ENCODE results near the gene PRUNE1.

PRUNE1 gene

DNA sequence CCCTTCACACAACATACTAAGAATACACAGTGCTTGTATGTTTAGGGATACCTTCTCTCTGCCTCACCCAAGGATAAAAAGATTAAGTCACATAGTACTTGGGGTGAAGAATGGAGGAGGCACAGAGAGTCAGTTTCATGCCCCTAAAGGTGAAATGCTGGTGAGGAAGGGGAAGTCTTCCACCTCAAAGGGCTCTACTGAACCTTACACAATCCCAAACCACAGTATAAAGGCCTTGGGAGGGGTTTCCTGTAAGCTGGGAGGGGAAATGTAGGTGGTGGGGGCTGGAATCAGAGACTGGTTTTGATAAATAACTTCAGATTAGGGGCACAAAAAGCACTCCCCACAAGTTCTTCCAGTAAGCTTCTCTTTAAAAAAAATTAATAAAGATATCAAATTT is 5.1 kb upstream of the PRUNE1 start:
- Histone ChIP-seq H3K4me1 (ENCODE audit: control insufficient read depth in 5 of 5, insufficient read depth in 5 of 5, low read length in 5 of 5) (peaks cover 6 to 61% (median 53%) of the 10 kb centered on the region in 5 donors), H3K36me3 (ENCODE audit: control insufficient read depth in 5 of 5, insufficient read depth in 5 of 5, low read length in 5 of 5) (peaks cover 0 to 42% (median 28%) of the 10 kb centered on the region in 5 donors), H3K9ac (ENCODE audit: low read length in 5 of 5) (peak overlapping the region in 3 of 5 donors; percentile 31 to 49 (median 38)), H3K27ac (ENCODE audit: low read depth, low read length) (no peak overlapping the region), H3K27me3 (ENCODE audit: control insufficient read depth in 5 of 5, insufficient read depth in 4 of 5, low read length in 5 of 5) (no peaks in the 10 kb centered on the region), H3K9me3 (ENCODE audit: control insufficient read depth in 5 of 5, low read length in 5 of 5) (no peaks in the 10 kb centered on the region), H3K4me3 (ENCODE audit: low read depth in 1 of 5, low read length in 5 of 5) (peak overlapping the region in 2 of 5 donors; percentile 4 to 19)

DNA sequence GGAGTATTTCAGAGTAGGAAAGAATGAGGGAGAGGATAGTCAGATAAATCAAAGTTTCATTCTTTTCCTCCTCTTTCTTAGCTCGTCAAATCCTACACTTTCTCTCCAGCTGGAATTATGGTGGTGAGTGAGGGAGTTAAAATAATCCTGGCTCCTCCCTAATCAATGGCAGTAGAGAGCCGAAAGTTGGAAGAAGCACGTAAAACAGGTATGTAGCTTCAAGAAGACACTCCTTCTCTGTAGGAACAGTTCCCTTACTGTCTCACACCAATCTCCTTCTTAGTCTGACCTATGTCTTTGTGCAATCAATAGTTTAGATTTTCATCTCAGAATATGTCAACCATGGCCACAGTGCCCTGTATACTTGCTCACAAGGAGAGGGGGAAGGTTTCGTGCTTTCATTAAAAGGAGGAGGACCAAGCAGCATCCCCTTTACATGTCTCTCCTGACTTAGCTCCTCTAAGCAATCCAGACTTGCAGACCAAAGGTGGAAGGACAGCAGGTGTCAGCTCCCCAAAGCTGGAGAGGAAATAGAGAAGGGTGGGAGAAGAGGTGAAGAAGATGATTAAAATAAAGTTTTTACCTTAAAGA is 2.4 kb upstream of the PRUNE1 start:
- peak overlapping the region; percentile 82 to 96 (median 93) for H3K9ac ChIP-seq (ENCODE audit: low read length in 5 of 5)
- H3K27ac ChIP-seq (ENCODE audit: low read depth, low read length), result peak overlapping the region; percentile 95
- H3K27me3 ChIP-seq (ENCODE audit: control insufficient read depth in 5 of 5, insufficient read depth in 4 of 5, low read length in 5 of 5), result no peaks in the 10 kb centered on the region
- H3K4me1 ChIP-seq (ENCODE audit: control insufficient read depth in 5 of 5, insufficient read depth in 5 of 5, low read length in 5 of 5), result peaks cover 7 to 78% (median 64%) of the 10 kb centered on the region in 5 donors
- H3K36me3 ChIP-seq (ENCODE audit: control insufficient read depth in 5 of 5, insufficient read depth in 5 of 5, low read length in 5 of 5), result peaks cover 0 to 19% (median 13%) of the 10 kb centered on the region in 5 donors
- peak overlapping the region; percentile 79 to 97 (median 88) for H3K4me3 ChIP-seq (ENCODE audit: low read depth in 1 of 5, low read length in 5 of 5)
- H3K9me3 ChIP-seq (ENCODE audit: control insufficient read depth in 5 of 5, low read length in 5 of 5), result no peaks in the 10 kb centered on the region

DNA sequence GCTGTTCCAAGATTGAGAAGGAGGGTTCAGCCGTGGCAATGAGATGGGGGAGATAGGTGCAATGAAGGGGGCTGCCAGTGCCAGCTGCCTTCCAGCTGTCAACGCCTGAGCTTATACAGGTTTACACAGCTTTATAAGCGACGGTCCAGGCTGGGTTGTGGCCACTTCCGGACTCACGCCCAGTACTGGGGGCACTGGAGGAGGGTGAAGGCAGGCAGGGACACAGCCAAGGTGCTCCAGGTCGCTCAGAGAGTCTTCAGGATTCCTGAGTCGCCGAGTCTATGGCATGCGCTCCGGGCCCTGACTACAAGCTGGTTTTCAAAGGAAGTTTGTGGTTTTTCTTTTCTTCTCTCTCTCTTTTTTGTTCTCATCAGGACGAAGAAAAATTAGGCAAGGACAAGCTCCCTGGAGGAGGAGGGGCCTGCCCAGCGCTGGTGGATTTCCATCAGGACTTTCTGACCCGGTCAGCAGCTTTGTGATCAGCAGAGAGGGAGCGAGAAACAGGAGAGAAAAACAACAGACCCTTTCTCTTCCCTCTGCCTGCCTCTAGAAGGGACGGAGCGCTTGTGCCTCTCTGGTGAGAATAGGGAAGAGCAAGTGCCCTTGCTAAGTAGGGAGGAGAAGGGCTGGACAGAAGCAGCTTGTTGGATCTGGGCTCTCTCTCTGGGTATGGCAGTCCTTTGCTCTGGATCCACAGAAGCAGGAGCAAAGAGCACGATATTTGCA is 1.8 kb upstream of the PRUNE1 start, which contains the start of gene MINDY1:
Gene MINDY1 (minus strand): TSS at position 576 of the 726 bp plus-strand sequence. CDS start 4,285 bp downstream, outside the sequence.
- Histone ChIP-seq H3K4me3 (ENCODE audit: low read depth in 1 of 5, low read length in 5 of 5) (peak within 1 kb of the TSS; percentile 88 to 99 (median 97)), H3K27me3 (ENCODE audit: control insufficient read depth in 5 of 5, insufficient read depth in 4 of 5, low read length in 5 of 5) (no peaks in the 10 kb centered on the region), H3K4me1 (ENCODE audit: control insufficient read depth in 5 of 5, insufficient read depth in 5 of 5, low read length in 5 of 5) (peaks cover 7 to 75% (median 64%) of the 10 kb centered on the region in 5 donors), H3K9ac (ENCODE audit: low read length in 5 of 5) (peak within 1 kb of the TSS; percentile 82 to 96 (median 93)), H3K36me3 (ENCODE audit: control insufficient read depth in 5 of 5, insufficient read depth in 5 of 5, low read length in 5 of 5) (peaks cover 0 to 13% (median 11%) of the 10 kb centered on the region in 5 donors), H3K9me3 (ENCODE audit: control insufficient read depth in 5 of 5, low read length in 5 of 5) (no peaks in the 10 kb centered on the region), H3K27ac (ENCODE audit: low read depth, low read length) (peak within 1 kb of the TSS; percentile 95)

DNA sequence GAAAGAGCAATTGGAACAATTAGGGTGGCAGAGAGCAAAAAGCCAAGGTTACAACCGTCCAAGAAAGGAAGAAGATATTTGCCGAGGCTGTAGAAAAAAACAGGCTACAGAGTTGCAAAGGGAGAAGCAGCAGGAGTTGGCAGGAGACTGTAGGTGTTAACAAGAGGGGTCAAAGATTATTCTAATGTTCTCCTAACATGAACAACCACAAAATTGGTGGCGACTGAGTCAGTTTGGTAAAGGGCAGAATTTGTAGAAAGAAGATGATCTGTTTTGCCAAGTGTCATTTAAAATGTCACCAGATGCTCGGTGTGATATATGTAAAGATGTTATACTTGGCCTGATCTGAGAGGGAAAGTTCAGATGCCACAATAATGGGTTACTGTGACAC is 401 bp upstream of the PRUNE1 start:
- H3K4me3 ChIP-seq (ENCODE audit: low read depth in 1 of 5, low read length in 5 of 5), result peak overlapping the region; percentile 59 to 99 (median 97)
- H3K4me1 ChIP-seq (ENCODE audit: control insufficient read depth in 5 of 5, insufficient read depth in 5 of 5, low read length in 5 of 5), result peaks cover 7 to 69% (median 65%) of the 10 kb centered on the region in 5 donors
- H3K9me3 ChIP-seq (ENCODE audit: control insufficient read depth in 5 of 5, low read length in 5 of 5), result no peaks in the 10 kb centered on the region
- H3K27ac ChIP-seq (ENCODE audit: low read depth, low read length), result peak overlapping the region; percentile 95
- peaks cover 0 to 2% (median 0%) of the 10 kb centered on the region in 5 donors for H3K36me3 ChIP-seq (ENCODE audit: control insufficient read depth in 5 of 5, insufficient read depth in 5 of 5, low read length in 5 of 5)
- peak overlapping the region; percentile 30 to 86 (median 66) for H3K9ac ChIP-seq (ENCODE audit: low read length in 5 of 5)
- H3K27me3 ChIP-seq (ENCODE audit: control insufficient read depth in 5 of 5, insufficient read depth in 4 of 5, low read length in 5 of 5), result no peaks in the 10 kb centered on the region

DNA sequence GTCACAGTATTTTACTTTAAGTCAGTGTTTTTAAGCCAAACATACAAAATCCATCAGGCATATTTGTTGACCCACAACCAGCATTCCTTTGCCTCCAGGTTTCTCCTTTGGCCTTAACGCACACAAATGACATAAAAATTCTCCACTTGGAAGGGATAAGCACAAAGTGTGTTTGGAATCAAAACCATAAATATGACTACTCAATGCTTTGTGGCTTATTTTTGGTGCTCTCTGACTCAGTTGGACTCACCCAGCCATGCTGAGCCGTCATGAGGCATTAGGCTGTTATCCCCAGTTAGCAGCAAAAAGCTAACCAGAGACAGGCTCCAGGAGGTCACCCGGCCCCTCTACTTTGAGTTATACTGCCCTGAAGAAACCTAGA is 948 bp downstream of the PRUNE1 start:
- Histone ChIP-seq H3K9ac (ENCODE audit: low read length in 5 of 5) (peak overlapping the region; percentile 61 to 95 (median 89)), H3K9me3 (ENCODE audit: control insufficient read depth in 5 of 5, low read length in 5 of 5) (no peaks in the 10 kb centered on the region), H3K4me3 (ENCODE audit: low read depth in 1 of 5, low read length in 5 of 5) (peak overlapping the region; percentile 78 to 100 (median 99)), H3K27ac (ENCODE audit: low read depth, low read length) (peak overlapping the region; percentile 95), H3K27me3 (ENCODE audit: control insufficient read depth in 5 of 5, insufficient read depth in 4 of 5, low read length in 5 of 5) (no peaks in the 10 kb centered on the region), H3K4me1 (ENCODE audit: control insufficient read depth in 5 of 5, insufficient read depth in 5 of 5, low read length in 5 of 5) (peaks cover 7 to 62% (median 57%) of the 10 kb centered on the region in 5 donors), H3K36me3 (ENCODE audit: control insufficient read depth in 5 of 5, insufficient read depth in 5 of 5, low read length in 5 of 5) (peaks cover 0 to 5% (median 0%) of the 10 kb centered on the region in 5 donors)

DNA sequence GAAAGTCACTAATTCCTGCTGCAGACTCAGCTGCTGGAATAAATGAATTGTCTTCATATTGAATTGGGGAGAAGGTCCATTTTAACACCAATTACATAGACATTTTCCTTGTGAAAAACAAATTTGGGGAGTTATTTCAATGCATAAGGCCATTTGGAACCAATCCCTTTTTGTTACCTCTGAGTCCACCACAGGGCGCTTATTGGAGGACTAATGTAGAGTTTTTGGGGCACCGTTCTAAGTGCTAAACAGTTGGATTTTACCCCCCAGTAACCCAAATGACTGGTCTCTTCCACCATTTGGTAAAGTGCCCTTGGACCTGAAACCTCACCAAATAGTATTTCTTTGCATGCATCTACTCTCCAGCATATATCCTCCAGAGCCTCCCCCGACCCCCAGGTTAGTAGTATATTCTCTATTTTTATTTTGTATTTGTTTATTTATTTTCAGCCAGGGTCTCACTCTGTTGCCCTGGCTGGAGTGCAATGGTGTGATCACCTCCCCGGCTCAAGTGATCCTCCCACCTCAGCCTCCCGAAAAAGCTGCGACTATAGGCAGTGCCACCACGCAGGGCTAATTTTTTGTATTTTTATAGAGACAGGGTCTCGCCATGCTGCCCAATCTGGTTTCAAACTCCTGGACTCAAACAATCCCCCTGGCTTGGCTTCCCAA is 1.6 kb downstream of the PRUNE1 start:
- H3K9me3 ChIP-seq (ENCODE audit: control insufficient read depth in 5 of 5, low read length in 5 of 5), result no peaks in the 10 kb centered on the region
- peak overlapping the region; percentile 95 for H3K27ac ChIP-seq (ENCODE audit: low read depth, low read length)
- H3K27me3 ChIP-seq (ENCODE audit: control insufficient read depth in 5 of 5, insufficient read depth in 4 of 5, low read length in 5 of 5), result no peaks in the 10 kb centered on the region
- H3K9ac ChIP-seq (ENCODE audit: low read length in 5 of 5), result peak overlapping the region in 1 of 5 donors; percentile 13
- H3K36me3 ChIP-seq (ENCODE audit: control insufficient read depth in 5 of 5, insufficient read depth in 5 of 5, low read length in 5 of 5), result peaks cover 0 to 5% (median 0%) of the 10 kb centered on the region in 5 donors
- peaks cover 7 to 57% (median 52%) of the 10 kb centered on the region in 5 donors for H3K4me1 ChIP-seq (ENCODE audit: control insufficient read depth in 5 of 5, insufficient read depth in 5 of 5, low read length in 5 of 5)
- H3K4me3 ChIP-seq (ENCODE audit: low read depth in 1 of 5, low read length in 5 of 5), result peak overlapping the region in 2 of 5 donors; percentile 93 to 99

DNA sequence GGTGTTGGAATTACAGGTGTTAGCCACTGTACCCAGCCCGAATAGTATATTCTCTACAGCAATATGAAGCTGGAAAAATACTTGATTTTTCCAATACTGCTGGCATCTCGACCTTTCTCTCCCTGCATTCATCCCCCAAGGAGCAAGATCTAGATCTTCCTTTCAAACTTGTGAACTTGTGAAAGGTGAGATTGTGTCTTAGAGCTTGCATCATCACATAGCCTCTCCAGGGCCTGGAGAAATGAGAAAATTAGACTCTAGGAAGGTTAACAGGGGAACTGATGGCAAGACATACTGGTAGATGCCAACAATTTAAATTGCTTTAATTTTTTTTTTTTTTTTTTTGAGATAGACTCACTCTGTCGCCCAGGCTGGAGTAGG is 2.1 kb downstream of the PRUNE1 start:
- Histone ChIP-seq H3K4me1 (ENCODE audit: control insufficient read depth in 5 of 5, insufficient read depth in 5 of 5, low read length in 5 of 5) (peaks cover 7 to 53% (median 47%) of the 10 kb centered on the region in 5 donors), H3K36me3 (ENCODE audit: control insufficient read depth in 5 of 5, insufficient read depth in 5 of 5, low read length in 5 of 5) (peaks cover 0 to 5% (median 0%) of the 10 kb centered on the region in 5 donors)

DNA sequence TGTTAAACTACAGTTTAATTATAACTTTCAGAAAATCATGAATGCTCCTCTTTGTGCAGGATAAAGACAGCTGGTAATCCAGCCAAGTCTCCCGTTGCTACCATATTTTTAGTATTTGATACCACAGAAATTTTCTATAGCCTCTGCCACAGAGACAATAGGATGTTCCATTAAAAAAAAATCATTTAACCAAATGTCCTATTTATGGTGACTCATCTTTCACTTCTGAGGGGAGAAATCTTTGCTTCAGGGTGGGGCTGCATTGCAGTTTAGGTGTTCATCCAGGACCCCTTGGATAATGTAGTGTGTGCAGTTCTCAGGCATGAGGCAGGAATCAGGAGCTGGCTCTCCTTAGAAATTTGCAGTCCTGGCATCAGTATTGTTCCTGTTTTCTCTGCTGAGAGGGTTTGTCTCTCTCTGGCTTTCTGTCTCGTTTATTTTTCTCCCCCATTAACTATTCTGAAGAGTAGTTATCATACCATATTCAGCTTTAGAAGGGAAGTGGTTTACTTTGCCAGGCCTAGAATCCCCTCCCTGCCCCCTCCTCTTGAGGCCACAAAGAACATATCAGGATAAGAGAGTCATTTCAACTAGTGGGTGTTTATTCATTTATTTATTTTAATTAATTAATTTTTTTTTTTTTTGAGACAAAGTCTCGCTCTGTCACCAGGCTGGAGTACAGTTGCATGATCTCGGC is 3.1 kb downstream of the PRUNE1 start:
- H3K27me3 ChIP-seq (ENCODE audit: control insufficient read depth in 5 of 5, insufficient read depth in 4 of 5, low read length in 5 of 5), result no peaks in the 10 kb centered on the region
- no peaks in the 10 kb centered on the region for H3K9me3 ChIP-seq (ENCODE audit: control insufficient read depth in 5 of 5, low read length in 5 of 5)
- peaks cover 0 to 5% (median 0%) of the 10 kb centered on the region in 5 donors for H3K36me3 ChIP-seq (ENCODE audit: control insufficient read depth in 5 of 5, insufficient read depth in 5 of 5, low read length in 5 of 5)
- H3K9ac ChIP-seq (ENCODE audit: low read length in 5 of 5), result peak overlapping the region in 1 of 5 donors; percentile 7
- H3K4me3 ChIP-seq (ENCODE audit: low read depth in 1 of 5, low read length in 5 of 5), result no peak overlapping the region
- no peak overlapping the region for H3K27ac ChIP-seq (ENCODE audit: low read depth, low read length)
- H3K4me1 ChIP-seq (ENCODE audit: control insufficient read depth in 5 of 5, insufficient read depth in 5 of 5, low read length in 5 of 5), result peaks cover 7 to 44% (median 37%) of the 10 kb centered on the region in 5 donors

More for the DNA sequence above, 2.1 kb downstream of the PRUNE1 start:
- H3K4me3 ChIP-seq (ENCODE audit: low read depth in 1 of 5, low read length in 5 of 5), result no peak overlapping the region
- no peak overlapping the region for H3K9ac ChIP-seq (ENCODE audit: low read length in 5 of 5)
- no peak overlapping the region for H3K27ac ChIP-seq (ENCODE audit: low read depth, low read length)
- H3K27me3 ChIP-seq (ENCODE audit: control insufficient read depth in 5 of 5, insufficient read depth in 4 of 5, low read length in 5 of 5), result no peaks in the 10 kb centered on the region
- H3K9me3 ChIP-seq (ENCODE audit: control insufficient read depth in 5 of 5, low read length in 5 of 5), result no peaks in the 10 kb centered on the region

DNA sequence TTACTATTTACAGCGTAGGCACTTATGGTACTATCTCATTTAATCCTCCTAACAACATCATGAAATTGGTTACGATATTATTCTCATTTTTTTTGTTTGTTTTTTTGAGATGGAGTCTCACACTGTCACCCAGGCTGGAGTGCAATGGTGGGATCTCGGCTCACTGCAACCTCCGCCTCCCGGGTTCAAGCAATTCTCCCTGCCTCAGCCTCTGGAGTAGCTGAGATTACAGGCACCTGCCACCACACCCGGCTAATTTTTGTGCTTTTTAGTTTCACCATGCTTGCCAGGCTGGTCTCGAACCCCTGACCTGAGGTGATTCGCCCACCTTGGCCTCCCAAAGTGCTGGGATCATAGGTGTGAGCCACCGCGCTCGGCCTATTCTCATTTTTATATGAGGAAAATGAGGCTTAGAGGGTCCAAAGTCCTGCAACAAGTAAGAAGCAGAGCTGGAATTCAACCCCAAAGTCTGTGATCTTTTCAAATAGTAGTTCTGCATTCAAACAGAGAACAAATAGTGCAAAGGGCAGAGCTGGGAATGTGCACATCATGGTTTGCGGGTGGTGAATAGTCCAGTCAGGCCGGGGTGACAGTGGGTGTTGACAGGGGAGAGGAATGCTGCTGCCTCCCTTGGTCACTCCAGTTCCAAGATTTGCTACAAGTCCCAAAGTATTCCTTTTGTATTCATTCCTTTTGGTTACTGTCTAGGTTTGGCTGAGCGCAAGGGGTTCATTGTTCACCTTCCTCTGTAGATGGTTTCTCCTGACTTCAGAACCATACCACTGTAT is 4.6 kb downstream of the PRUNE1 start:
- Histone ChIP-seq H3K9me3 (ENCODE audit: control insufficient read depth in 5 of 5, low read length in 5 of 5) (no peaks in the 10 kb centered on the region), H3K27ac (ENCODE audit: low read depth, low read length) (no peak overlapping the region)

More for the DNA sequence above, 4.6 kb downstream of the PRUNE1 start:
- H3K4me3 ChIP-seq (ENCODE audit: low read depth in 1 of 5, low read length in 5 of 5), result no peak overlapping the region
- peaks cover under 1 to 7% (median 3%) of the 10 kb centered on the region in 5 donors for H3K36me3 ChIP-seq (ENCODE audit: control insufficient read depth in 5 of 5, insufficient read depth in 5 of 5, low read length in 5 of 5)
- H3K27me3 ChIP-seq (ENCODE audit: control insufficient read depth in 5 of 5, insufficient read depth in 4 of 5, low read length in 5 of 5), result no peaks in the 10 kb centered on the region
- no peak overlapping the region for H3K9ac ChIP-seq (ENCODE audit: low read length in 5 of 5)
- H3K4me1 ChIP-seq (ENCODE audit: control insufficient read depth in 5 of 5, insufficient read depth in 5 of 5, low read length in 5 of 5), result peaks cover 4 to 28% (median 25%) of the 10 kb centered on the region in 5 donors

All from subcutaneous abdominal adipose tissue (tissue), 5 donors.